Left ventricle myocardium inferior (tissue), 1 donor: ENCODE data around the gene FBXO8. TPM values are rescaled to one million over a fixed set of nuclear protein-coding genes. Genes with fewer than 3 reads are reported as not detected.
"Not testable (repeated sequence)": the region's sequence is repeated elsewhere in the genome, so short reads cannot be mapped to it uniquely, and the experiment has no call there.

ENCODE experiments used
- DNase-seq: peaks from one replicate; pipeline ENCODE4 v3.0.0-alpha.2; 2020
- H3K27ac ChIP-seq: fragments of 200-600 bp; replicated peaks from 2 replicates; pipeline ENCODE4 v1.8.0; 2021
- H3K27me3 ChIP-seq: fragments of 200-600 bp; 2 replicates; pipeline ENCODE4 v1.8.0; 2021; ENCODE audit warnings: low read depth
- H3K36me3 ChIP-seq: fragments of 200-600 bp; 2 replicates; pipeline ENCODE4 v1.8.0; 2021
- H3K4me1 ChIP-seq: fragments of 200-600 bp; 2 replicates; pipeline ENCODE4 v1.8.0; 2021
- H3K4me3 ChIP-seq: fragments of 200-600 bp; 2 replicates; pipeline ENCODE4 v1.8.0; 2021; ENCODE audit warnings: mild to moderate bottlenecking, moderate library complexity
- H3K9me3 ChIP-seq: fragments of 200-600 bp; replicated peaks from 2 replicates; pipeline ENCODE4 v1.8.0; 2021
- CTCF ChIP-seq: fragments of 200-600 bp; IDR thresholded peaks from 2 replicates; pipeline ENCODE4 v1.8.0; 2021; ENCODE audit warnings: antibody characterized with exemption, mild to moderate bottlenecking, borderline replicate concordance
- intact Hi-C: fragments of 100-400 bp; cut with micrococcal nuclease; formaldehyde crosslinking; loops from one replicate; pipeline ENCODE4 v1.11.0; 2022
- total RNA-seq: library from RNA; stranded (reverse); fragmentation: NEBNext Ultra II Directional; extraction: Animal tissue kit (Norgen Biotek cat#: 25700); gene quantifications from one replicate; pipeline ENCODE4 v1.2.1, GENCODE V29; 2021
- donor health status: DM: no; HTN: yes; CAD: no; lungs with severe emphysema.

Gene FBXO8
- total RNA-seq, 1 donor from 2014 or later, result 29.5 TPM

DNA sequence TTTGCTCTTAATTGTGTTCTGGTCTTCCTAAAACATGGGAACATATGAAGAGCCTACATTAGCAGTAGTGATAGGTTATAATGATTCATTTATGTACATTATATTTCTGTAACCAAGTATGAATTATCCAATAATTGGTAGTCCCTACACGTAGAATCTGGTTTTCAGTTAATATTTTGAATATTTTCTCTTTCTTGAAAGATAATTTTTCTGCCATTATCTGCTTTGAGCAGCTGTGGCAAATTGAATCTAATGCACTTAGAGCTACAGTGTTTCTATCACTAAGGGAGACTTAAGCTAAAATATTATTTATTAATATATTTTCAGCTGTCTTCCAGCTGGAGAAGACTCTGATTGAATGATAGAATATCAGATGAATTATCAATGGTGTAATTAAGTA, 21.2 kb upstream of the FBXO8 start:
- DNase-seq, result no peak
- H3K27ac ChIP-seq, result no peak overlapping the region
- no peaks in the 10 kb centered on the region for H3K4me1 ChIP-seq
- TF ChIP-seq CTCF, result no peak
- no peaks in the 10 kb centered on the region for H3K27me3 ChIP-seq
- H3K4me3 ChIP-seq, result no peak overlapping the region
- H3K36me3 ChIP-seq, result peaks cover 87% of the 10 kb centered on the region
- intact Hi-C loops, result no loop called here
- H3K9me3 ChIP-seq, result no peaks in the 10 kb centered on the region

DNA sequence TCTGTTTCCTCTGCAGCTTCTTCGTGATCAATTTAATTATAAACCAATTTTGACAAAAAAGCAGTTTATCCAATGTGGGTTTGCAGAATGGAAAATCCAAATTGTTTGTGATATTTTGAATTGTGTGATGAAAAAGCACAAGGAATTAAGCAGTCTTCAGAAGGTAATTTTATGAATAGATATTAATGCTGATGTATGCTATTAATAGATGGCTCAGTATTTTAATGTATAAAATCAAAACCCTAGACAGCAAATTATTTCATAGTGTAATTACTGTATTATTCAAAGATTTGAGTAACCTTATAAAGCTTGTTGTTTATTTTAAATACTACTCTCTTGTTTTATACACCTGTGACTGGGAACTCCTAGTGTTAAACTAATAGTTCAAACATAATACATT, 20.2 kb upstream of the FBXO8 start:
- intact Hi-C loops, result no loop called here
- Histone ChIP-seq H3K4me3 (no peak overlapping the region), H3K4me1 (no peaks in the 10 kb centered on the region), H3K36me3 (peaks cover 85% of the 10 kb centered on the region), H3K27me3 (no peaks in the 10 kb centered on the region), H3K9me3 (no peaks in the 10 kb centered on the region), H3K27ac (no peak overlapping the region)
- DNase-seq, result no peak
- TF ChIP-seq CTCF, result no peak

DNA sequence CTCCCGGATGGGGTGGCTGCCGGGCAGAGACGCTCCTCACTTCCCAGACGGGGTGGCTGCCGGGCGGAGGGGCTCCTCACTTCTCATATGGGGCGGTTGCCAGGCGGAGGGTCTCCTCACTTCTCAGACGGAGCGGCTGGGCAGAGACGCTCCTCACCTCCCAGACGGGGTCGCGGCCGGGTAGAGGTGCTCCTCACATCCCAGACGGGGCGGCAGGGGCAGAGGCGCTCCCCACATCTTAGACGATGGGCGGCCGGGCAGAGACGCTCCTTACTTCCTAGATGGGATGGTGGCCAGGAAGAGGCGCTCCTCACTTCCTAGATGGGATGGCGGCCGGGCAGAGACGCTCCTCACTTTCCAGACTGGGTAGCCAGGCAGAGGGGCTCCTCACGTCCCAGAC, 11.7 kb upstream of the FBXO8 start:
- intact Hi-C loops, result not testable (repeated sequence)
- H3K9me3 ChIP-seq, result peaks cover 33% of the 10 kb centered on the region

GRCh38 chr4:174294641-174295040, 11.2 kb upstream of the FBXO8 start:
- H3K4me3 ChIP-seq, DNase-seq, H3K27ac ChIP-seq, H3K4me1 ChIP-seq, intact Hi-C loops, H3K27me3 ChIP-seq: not testable (repeated sequence)
- H3K36me3 ChIP-seq, result peaks cover 35% of the 10 kb centered on the region
- H3K9me3 ChIP-seq, result peaks cover 33% of the 10 kb centered on the region

More for the DNA sequence above, 11.7 kb upstream of the FBXO8 start:
- not testable (repeated sequence) for DNase-seq, H3K27me3 ChIP-seq, H3K4me1 ChIP-seq, H3K27ac ChIP-seq, H3K4me3 ChIP-seq
- H3K36me3 ChIP-seq, result peaks cover 40% of the 10 kb centered on the region

DNA sequence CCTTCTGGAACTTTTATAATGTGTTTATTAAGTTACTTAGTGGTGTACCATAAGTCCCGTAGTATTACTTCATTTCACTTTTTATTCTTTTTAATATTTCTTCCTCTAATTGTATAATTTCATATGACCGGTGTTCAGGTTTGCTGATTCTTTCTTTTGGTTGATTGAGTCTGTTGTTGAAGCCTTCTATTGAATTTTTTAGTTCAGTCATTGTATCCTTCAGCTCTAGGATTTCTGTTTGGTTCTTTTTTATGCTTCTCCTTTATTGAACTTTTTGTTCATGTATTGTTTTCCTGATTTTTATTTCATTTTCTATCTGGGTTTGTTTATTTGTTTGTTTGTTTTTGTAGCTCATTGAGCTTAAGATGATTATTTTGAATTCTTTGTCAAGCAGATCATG, 9.0 kb upstream of the FBXO8 start:
- H3K4me3 ChIP-seq, result no peak overlapping the region
- TF ChIP-seq CTCF, result no peak
- intact Hi-C loops, result no loop called here
- peaks cover 33% of the 10 kb centered on the region for H3K9me3 ChIP-seq
- no peaks in the 10 kb centered on the region for H3K27me3 ChIP-seq
- DNase-seq, result no peak
- H3K27ac ChIP-seq, result no peak overlapping the region
- no peaks in the 10 kb centered on the region for H3K4me1 ChIP-seq
- H3K36me3 ChIP-seq, result peaks cover 28% of the 10 kb centered on the region

DNA sequence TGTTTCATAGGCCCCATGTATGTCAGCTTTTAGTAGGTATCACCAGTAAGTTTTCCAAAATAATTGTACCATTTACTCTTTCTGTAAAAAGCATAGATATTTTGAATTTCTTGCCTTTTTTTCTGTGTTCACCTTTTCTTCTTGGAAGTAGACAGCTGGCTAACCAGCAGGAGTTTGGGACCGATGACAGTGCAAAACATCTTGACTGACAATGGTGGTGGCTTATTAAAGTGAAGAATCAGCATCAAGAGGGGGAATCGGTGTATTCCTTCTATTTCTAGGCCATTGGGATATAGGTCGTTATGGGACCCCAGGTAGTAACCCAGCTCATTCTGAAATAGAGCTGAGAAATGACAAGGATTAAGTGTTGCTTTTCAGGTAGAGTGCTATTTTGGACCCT, 3.4 kb upstream of the FBXO8 start:
- no peaks in the 10 kb centered on the region for H3K27me3 ChIP-seq
- no peak overlapping the region for H3K27ac ChIP-seq
- peaks cover 8% of the 10 kb centered on the region for H3K36me3 ChIP-seq
- DNase-seq, result no peak
- H3K9me3 ChIP-seq, result peaks cover 14% of the 10 kb centered on the region
- intact Hi-C loops, result no loop called here
- no peak for TF ChIP-seq CTCF
- peaks cover 49% of the 10 kb centered on the region for H3K4me1 ChIP-seq
- no peak overlapping the region for H3K4me3 ChIP-seq

DNA sequence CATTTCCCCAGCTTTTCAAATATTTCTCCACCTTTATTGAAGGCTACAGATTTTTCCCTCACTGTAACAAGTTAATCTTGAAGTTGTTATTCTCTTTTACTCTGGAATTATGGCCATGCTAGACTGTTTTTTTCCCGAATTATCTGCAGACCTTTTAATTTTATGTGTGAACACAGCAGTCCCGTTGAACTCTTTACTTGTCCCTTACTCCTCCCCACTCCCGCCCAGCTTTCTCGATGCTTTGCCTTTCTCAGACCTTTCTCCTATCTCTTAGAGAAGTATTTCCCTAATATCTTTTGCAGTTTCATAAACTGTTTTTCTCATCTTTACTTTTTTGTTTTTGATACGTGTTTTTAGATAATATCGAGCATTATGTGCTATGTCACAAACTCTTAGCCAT, 1.0 kb upstream of the FBXO8 start:
- Histone ChIP-seq H3K9me3 (peaks cover 2% of the 10 kb centered on the region), H3K4me1 (peaks cover 68% of the 10 kb centered on the region), H3K27ac (peak overlapping the region; percentile 98), H3K4me3 (peak overlapping the region; percentile 91), H3K36me3 (no peaks in the 10 kb centered on the region), H3K27me3 (no peaks in the 10 kb centered on the region)
- no peak for DNase-seq
- intact Hi-C loops, result no loop called here
- TF ChIP-seq CTCF, result no peak
